ENCODE data around the gene RORC.

- TF ChIP-seq TAF1 (IDR thresholded peaks at IDR 0.05; ENCODE audit: borderline replicate concordance, low read depth, low read length) = no peak
- no peak for TF ChIP-seq POLR2AphosphoS5 (IDR thresholded peaks at IDR 0.05; ENCODE audit: low read depth, low read length)
Measured at GRCh38 chr1:151816548-151817352, 14.9 kb downstream of the RORC start.

Measured in SK-N-SH (cell line).